GM23338 (cell line): ENCODE results near the gene GARIN6. TPM values are rescaled to one million over a fixed set of nuclear protein-coding genes. Genes with fewer than 3 reads are reported as not detected.

Source experiments
- ATAC-seq: fragments of 200-7000 bp; cut with Tn5 transposase; 3 replicates; pipeline ENCODE4 v1.9.1; 2020
- DNase-seq: peaks from one replicate; pipeline ENCODE4 v3.0.0-alpha.2; 2015; ENCODE audit warnings: low spot score
- H2AFZ ChIP-seq: fragments of 200-600 bp; sonication (generic); 2 replicates; pipeline ENCODE4 v1.8.0; 2016; ENCODE audit warnings: antibody characterized with exemption, mild to moderate bottlenecking, moderate library complexity
- H3F3A ChIP-seq: fragments of 200-600 bp; sonication (generic); replicated peaks from 2 replicates; pipeline ENCODE4 v1.8.0; 2017; ENCODE audit warnings: antibody characterized with exemption, mixed run types, low read depth
- H3K27ac ChIP-seq: fragments of 200-600 bp; sonication (generic); 2 replicates; pipeline ENCODE4 v1.6.1; 2016; ENCODE audit warnings: low read depth
- H3K27me3 ChIP-seq: fragments of 200-600 bp; sonication (generic); 2 replicates; pipeline ENCODE4 v1.8.0; 2016; ENCODE audit warnings: mild to moderate bottlenecking, mixed run types, moderate library complexity; ENCODE audit not compliant: insufficient read depth
- H3K36me3 ChIP-seq: fragments of 200-600 bp; sonication (generic); 2 replicates; pipeline ENCODE4 v1.8.0; 2016; ENCODE audit warnings: mild to moderate bottlenecking; ENCODE audit not compliant: insufficient read depth
- H3K4me1 ChIP-seq: fragments of 200-600 bp; sonication (generic); 2 replicates; pipeline ENCODE4 v1.8.0; 2016; ENCODE audit warnings: mild to moderate bottlenecking, moderate library complexity; ENCODE audit not compliant: insufficient read depth
- H3K4me2 ChIP-seq: fragments of 200-600 bp; sonication (generic); 2 replicates; pipeline ENCODE4 v1.7.1; 2017; ENCODE audit warnings: mixed run types
- H3K4me3 ChIP-seq: fragments of 200-600 bp; sonication (generic); 2 replicates; pipeline ENCODE4 v1.6.1; 2016; ENCODE audit warnings: mixed run types
- H3K79me2 ChIP-seq: fragments of 200-600 bp; sonication (generic); replicated peaks from 2 replicates; pipeline ENCODE4 v1.8.0; 2017; ENCODE audit warnings: mild to moderate bottlenecking; ENCODE audit not compliant: insufficient read depth
- H3K9me2 ChIP-seq: fragments of 200-600 bp; sonication (generic); 2 replicates; pipeline ENCODE4 v1.8.0; 2017; ENCODE audit not compliant: insufficient read depth
- H4K20me1 ChIP-seq: fragments of 200-600 bp; sonication (generic); replicated peaks from 2 replicates; pipeline ENCODE4 v1.8.0; 2017; ENCODE audit warnings: mild to moderate bottlenecking; ENCODE audit not compliant: insufficient read depth
- H3K27ac Mint-ChIP-seq: 2 replicates; pipeline ENCODE4 v1.8.0; 2020; ENCODE audit warnings: inconsistent platforms, mild to moderate bottlenecking, moderate library complexity, mixed read lengths
- H3K27me3 Mint-ChIP-seq: 3 replicates; pipeline ENCODE4 v1.8.0; 2022; ENCODE audit warnings: low read depth, mild to moderate bottlenecking, moderate library complexity, mixed read lengths, inconsistent platforms; ENCODE audit not compliant: insufficient read depth, poor library complexity
- H3K36me3 Mint-ChIP-seq: 3 replicates; pipeline ENCODE4 v1.8.0; 2021; ENCODE audit warnings: low read depth, mild to moderate bottlenecking, inconsistent platforms, moderate library complexity, mixed read lengths
- H3K4me1 Mint-ChIP-seq: 3 replicates; pipeline ENCODE4 v1.8.0; 2020; ENCODE audit warnings: mild to moderate bottlenecking, inconsistent platforms, mixed read lengths
- H3K4me3 Mint-ChIP-seq: 3 replicates; pipeline ENCODE4 v1.8.0; 2021; ENCODE audit warnings: moderate library complexity, mild to moderate bottlenecking, inconsistent platforms, mixed read lengths
- H3K9me3 Mint-ChIP-seq: 3 replicates; pipeline ENCODE4 v1.8.0; 2020; ENCODE audit warnings: moderate library complexity, mild to moderate bottlenecking, inconsistent platforms, mixed read lengths
- JUNB ChIP-seq: IDR thresholded peaks from one replicate; pipeline ENCODE4 v1.6.1; 2016; ENCODE audit warnings: antibody characterized with exemption; ENCODE audit not compliant: unreplicated experiment
- ZNF331 ChIP-seq: fragments of 250-450 bp; sonication (Bioruptor Pico); IDR thresholded peaks from 2 replicates; pipeline ENCODE4 v1.5.0; 2020; ENCODE audit warnings: low read depth, mild to moderate bottlenecking, moderate library complexity
- polyA plus RNA-seq: library from polyadenylated mRNA; unstranded; fragments of >200 nt; fragmentation: Nextera tagmentation; extraction: Ambion mirVana; gene quantifications from 2 replicates; pipeline ENCODE4 v1.2.1, GENCODE V29; 2016
- total RNA-seq: library from RNA; depleted of rRNA; stranded (reverse); fragments of >200 nt; shearing (Covaris generic); gene quantifications from 2 replicates; pipeline ENCODE4 v1.2.3, GENCODE V29; 2014
- TF ChIP-seq, protein P1 (sequence below): IDR thresholded peaks from one replicate; pipeline ENCODE4 v1.6.1; 2018; ENCODE audit warnings: antibody characterized with exemption; ENCODE audit not compliant: unreplicated experiment
- TF ChIP-seq, protein P2 (sequence below), 2 experiments: fragments of 200-600 bp in 1 of 2; sonication (generic) in 1 of 2; conservative IDR thresholded peaks; 2 replicates each; pipeline versions ENCODE4 v1.5.1 to v1.6.1; 2016 to 2017; ENCODE audit warnings: antibody characterized with exemption in 2 of 2, low read depth in 2 of 2, mild to moderate bottlenecking in 2 of 2, moderate library complexity in 1 of 2

The GARIN6 gene
- total and polyA plus RNA-seq, 2 experiments from 2014 or later, result 0.44 TPM; not detected in 1

DNA sequence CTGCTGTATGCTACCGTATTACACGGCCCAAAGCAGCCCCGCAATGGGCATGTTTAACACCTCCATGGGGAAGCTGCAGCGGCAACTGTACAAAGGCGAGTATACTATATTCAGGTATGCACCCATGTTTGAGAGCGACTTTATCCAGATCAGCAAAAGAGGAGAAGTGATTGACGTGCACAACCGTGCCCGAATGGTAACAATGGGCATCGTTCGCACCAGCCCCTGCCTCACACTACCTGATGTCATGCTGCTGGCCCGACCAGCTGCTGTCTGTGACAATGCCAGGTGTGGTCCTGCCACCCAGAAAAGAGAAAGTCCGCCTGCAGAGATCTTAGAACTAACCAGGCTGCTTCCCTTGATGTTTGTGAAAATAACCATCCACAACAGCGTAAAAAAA, 630 bp downstream of the GARIN6 start (continued):
- TF ChIP-seq ZNF331 (CRISPR knock-in tag), result no peak

DNA sequence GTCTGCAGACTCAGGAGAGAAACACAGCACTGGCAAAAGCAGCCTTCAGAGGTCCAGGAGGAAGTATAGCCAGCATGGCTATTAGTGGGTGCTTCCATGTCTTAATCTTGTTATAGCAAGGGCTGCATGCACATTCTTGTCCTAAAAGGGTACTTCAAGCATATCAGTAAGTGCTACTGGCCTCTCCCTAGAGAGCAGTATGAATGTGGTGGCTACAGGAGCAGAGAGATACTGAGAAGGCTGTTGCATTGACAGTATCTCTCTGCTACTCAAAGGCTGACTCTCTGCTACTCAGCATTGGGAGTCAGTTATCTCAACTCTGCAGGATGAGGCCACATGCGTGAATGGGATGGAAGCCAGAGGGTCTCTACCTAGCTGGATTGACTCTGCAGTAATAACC, 2.0 kb downstream of the GARIN6 start:
- H3K36me3 Mint-ChIP-seq, result no peaks in the 10 kb centered on the region
- ATAC-seq, result peak; percentile 65

DNA sequence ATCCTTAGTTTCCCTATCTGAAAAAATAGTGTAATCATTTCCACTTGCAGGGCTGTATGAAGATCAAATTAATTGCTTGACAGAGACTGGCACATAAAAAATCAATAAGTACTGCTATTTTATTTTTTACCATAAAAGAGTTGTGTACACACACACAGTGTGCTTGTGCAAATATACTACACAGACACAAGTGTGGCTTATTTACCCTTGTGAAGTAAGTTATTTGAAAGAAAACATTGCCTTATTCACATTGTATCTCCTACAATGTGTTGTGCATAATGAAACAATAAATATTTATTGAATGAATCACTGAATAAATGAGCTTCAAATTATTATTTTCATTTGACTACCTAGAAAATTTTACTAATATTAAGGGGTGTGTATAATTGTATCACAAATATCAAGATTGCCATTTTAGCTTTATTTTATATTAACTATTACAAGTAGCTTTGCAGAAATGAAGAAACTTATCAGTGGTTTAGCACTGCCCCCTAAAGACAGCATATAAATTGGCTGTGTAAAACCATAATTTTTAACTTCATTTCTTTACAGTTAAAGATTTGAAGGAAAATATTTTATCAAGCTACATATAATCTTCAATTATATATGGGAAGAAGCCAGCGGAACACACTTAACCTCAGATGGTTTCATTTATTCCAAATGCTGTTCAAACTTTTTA, 11.3 kb downstream of the GARIN6 start:
- Histone ChIP-seq H3K4me2 (no peak overlapping the region), H3K36me3 (no peaks in the 10 kb centered on the region), H3K4me3 (no peak overlapping the region), H3F3A (no peaks in the 10 kb centered on the region), H4K20me1 (no peaks in the 10 kb centered on the region), H3K9me2 (no peaks in the 10 kb centered on the region), H3K27ac (no peak overlapping the region), H3K4me1 (no peaks in the 10 kb centered on the region), H3K27me3 (no peaks in the 10 kb centered on the region), H2AFZ (no peak overlapping the region), H3K79me2 (no peaks in the 10 kb centered on the region)
- Mint-ChIP-seq H3K9me3 (no peaks in the 10 kb centered on the region), H3K27me3 (no peaks in the 10 kb centered on the region), H3K4me3 (no peak overlapping the region), H3K27ac (no peak overlapping the region), H3K4me1 (peaks cover 8% of the 10 kb centered on the region; the same call in 2 of the 3 replicates), H3K36me3 (no peaks in the 10 kb centered on the region)
- ATAC-seq (no peak), DNase-seq (peak; percentile 11)
- TF ChIP-seq, protein P1, sequence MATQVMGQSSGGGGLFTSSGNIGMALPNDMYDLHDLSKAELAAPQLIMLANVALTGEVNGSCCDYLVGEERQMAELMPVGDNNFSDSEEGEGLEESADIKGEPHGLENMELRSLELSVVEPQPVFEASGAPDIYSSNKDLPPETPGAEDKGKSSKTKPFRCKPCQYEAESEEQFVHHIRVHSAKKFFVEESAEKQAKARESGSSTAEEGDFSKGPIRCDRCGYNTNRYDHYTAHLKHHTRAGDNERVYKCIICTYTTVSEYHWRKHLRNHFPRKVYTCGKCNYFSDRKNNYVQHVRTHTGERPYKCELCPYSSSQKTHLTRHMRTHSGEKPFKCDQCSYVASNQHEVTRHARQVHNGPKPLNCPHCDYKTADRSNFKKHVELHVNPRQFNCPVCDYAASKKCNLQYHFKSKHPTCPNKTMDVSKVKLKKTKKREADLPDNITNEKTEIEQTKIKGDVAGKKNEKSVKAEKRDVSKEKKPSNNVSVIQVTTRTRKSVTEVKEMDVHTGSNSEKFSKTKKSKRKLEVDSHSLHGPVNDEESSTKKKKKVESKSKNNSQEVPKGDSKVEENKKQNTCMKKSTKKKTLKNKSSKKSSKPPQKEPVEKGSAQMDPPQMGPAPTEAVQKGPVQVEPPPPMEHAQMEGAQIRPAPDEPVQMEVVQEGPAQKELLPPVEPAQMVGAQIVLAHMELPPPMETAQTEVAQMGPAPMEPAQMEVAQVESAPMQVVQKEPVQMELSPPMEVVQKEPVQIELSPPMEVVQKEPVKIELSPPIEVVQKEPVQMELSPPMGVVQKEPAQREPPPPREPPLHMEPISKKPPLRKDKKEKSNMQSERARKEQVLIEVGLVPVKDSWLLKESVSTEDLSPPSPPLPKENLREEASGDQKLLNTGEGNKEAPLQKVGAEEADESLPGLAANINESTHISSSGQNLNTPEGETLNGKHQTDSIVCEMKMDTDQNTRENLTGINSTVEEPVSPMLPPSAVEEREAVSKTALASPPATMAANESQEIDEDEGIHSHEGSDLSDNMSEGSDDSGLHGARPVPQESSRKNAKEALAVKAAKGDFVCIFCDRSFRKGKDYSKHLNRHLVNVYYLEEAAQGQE, result no peak
- TF ChIP-seq, protein P2, sequence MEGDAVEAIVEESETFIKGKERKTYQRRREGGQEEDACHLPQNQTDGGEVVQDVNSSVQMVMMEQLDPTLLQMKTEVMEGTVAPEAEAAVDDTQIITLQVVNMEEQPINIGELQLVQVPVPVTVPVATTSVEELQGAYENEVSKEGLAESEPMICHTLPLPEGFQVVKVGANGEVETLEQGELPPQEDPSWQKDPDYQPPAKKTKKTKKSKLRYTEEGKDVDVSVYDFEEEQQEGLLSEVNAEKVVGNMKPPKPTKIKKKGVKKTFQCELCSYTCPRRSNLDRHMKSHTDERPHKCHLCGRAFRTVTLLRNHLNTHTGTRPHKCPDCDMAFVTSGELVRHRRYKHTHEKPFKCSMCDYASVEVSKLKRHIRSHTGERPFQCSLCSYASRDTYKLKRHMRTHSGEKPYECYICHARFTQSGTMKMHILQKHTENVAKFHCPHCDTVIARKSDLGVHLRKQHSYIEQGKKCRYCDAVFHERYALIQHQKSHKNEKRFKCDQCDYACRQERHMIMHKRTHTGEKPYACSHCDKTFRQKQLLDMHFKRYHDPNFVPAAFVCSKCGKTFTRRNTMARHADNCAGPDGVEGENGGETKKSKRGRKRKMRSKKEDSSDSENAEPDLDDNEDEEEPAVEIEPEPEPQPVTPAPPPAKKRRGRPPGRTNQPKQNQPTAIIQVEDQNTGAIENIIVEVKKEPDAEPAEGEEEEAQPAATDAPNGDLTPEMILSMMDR (conservative IDR thresholded peaks at IDR 0.05; ENCODE audit: low read depth in 2 of 2), result peak in 1 of 2 experiments; percentile 56; a peak in 3 of 4 replicates

More for the DNA sequence above, 2.0 kb downstream of the GARIN6 start:
- Histone ChIP-seq H3K4me1 (no peaks in the 10 kb centered on the region), H4K20me1 (no peaks in the 10 kb centered on the region), H3K9me2 (no peaks in the 10 kb centered on the region), H3K36me3 (no peaks in the 10 kb centered on the region), H3K27me3 (no peaks in the 10 kb centered on the region), H3K79me2 (no peaks in the 10 kb centered on the region), H3K4me2 (no peak overlapping the region), H3K27ac (no peak overlapping the region), H3F3A (no peaks in the 10 kb centered on the region), H2AFZ (no peak overlapping the region), H3K4me3 (no peak overlapping the region)
- no peaks in the 10 kb centered on the region for H3K27me3 Mint-ChIP-seq
- no peaks in the 10 kb centered on the region for H3K9me3 Mint-ChIP-seq
- TF ChIP-seq JUNB (no peak), ZNF331 (CRISPR knock-in tag) (no peak)
- TF ChIP-seq, protein P2 (conservative IDR thresholded peaks at IDR 0.05; ENCODE audit: low read depth in 2 of 2), result peak; percentile 12 to 45; a peak in 2 of 4 replicates
- no peak overlapping the region for H3K4me3 Mint-ChIP-seq
- peaks cover 3% of the 10 kb centered on the region; the same call in 2 of the 3 replicates for H3K4me1 Mint-ChIP-seq
- DNase-seq, result peak; percentile 6
- no peak overlapping the region for H3K27ac Mint-ChIP-seq
